ENCODE measurements around the gene SLC35A1. TPM values are rescaled to one million over a fixed set of nuclear protein-coding genes. Genes with fewer than 3 reads are reported as not detected.

The SLC35A1 gene
- total and polyA plus RNA-seq, 2 donors (not counting 1 experiment from before 2014, with no cell fraction given), result 9.1 to 15.6 TPM

DNA sequence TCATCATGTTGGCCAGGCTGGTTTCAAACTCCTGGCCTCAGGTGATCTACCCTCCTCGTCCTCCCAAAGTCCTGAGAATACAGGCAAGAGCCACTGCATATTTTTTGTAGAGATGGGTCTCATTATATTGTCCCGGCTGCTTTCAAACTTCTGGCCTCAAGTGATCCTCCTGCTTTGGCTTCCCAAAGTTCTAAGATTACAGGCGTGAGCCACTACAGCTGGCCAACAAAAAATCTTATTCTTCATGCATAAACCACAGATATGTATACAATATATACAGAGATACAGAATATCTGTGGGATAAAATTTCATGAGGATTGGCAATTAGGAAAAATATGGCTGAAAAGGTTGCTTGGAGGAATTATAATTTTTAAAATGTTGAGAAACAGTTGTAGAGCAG lies 49.9 kb downstream of the SLC35A1 start:
- Histone ChIP-seq H3K4me1 (ENCODE audit: control insufficient read depth in 2 of 2, insufficient read depth in 2 of 2, low read length in 2 of 2) (no peaks in the 10 kb centered on the region), H4K20me1 (ENCODE audit: control insufficient read depth, insufficient read depth, low read length, poor library complexity, severe bottlenecking) (no peaks in the 10 kb centered on the region), H3K9me3 (ENCODE audit: control extremely low read depth in 1 of 3, control insufficient read depth in 2 of 3, insufficient read depth in 1 of 3, low read length in 2 of 3) (no peaks in the 10 kb centered on the region), H3K36me3 (replicated peaks in 1 of 2; ENCODE audit: control extremely low read depth in 1 of 2, control insufficient read depth in 1 of 2, extremely low read depth in 1 of 2, insufficient read depth in 2 of 2, low read length in 1 of 2) (peaks cover 23 to 53% of the 10 kb centered on the region in 2 experiments), H3K4me3 (ENCODE audit: control extremely low read depth in 1 of 5, extremely low read depth in 1 of 5, insufficient read depth in 1 of 5, low read depth in 2 of 5, low read length in 4 of 5) (no peak overlapping the region), H3K27me3 (replicated peaks in 1 of 4; ENCODE audit: control extremely low read depth in 1 of 4, control insufficient read depth in 3 of 4, insufficient read depth in 4 of 4, low read length in 3 of 4) (no peaks in the 10 kb centered on the region), H3K4me2 (replicated peaks; ENCODE audit: low read depth, low read length, poor library complexity, severe bottlenecking) (no peak overlapping the region), H3K79me2 (ENCODE audit: control insufficient read depth, insufficient read depth, low read length) (no peaks in the 10 kb centered on the region), H3K27ac (ENCODE audit: low read length in 2 of 2) (no peak overlapping the region), H2AFZ (ENCODE audit: insufficient read depth, low read depth, low read length, poor library complexity, severe bottlenecking) (no peak overlapping the region), H3K9ac (ENCODE audit: low read length) (no peak overlapping the region)
- DNase-seq (no peak), ATAC-seq (ENCODE audit: low read depth) (no peak)
- Mint-ChIP-seq H3K9me3 (ENCODE audit: insufficient read depth) (no peaks in the 10 kb centered on the region), H3K27me3 (no peaks in the 10 kb centered on the region), H3K4me3 (no peak overlapping the region), H3K27ac (no peak overlapping the region), H3K4me1 (no peaks in the 10 kb centered on the region)
- WGBS (ENCODE audit: insufficient coverage), result no CpG with 5 or more reads among the region's 3 CpGs
- ChIA-PET POLR2A (no interaction called here), CTCF (no interaction called here)
- intact Hi-C loops (cut with micrococcal nuclease), result no loop called here
- TF ChIP-seq EZH2 (IDR thresholded peaks at IDR 0.05; ENCODE audit: borderline replicate concordance, insufficient read depth, low read depth, low read length, poor library complexity, severe bottlenecking), result no peak
- TF ChIP-seq, protein P1, sequence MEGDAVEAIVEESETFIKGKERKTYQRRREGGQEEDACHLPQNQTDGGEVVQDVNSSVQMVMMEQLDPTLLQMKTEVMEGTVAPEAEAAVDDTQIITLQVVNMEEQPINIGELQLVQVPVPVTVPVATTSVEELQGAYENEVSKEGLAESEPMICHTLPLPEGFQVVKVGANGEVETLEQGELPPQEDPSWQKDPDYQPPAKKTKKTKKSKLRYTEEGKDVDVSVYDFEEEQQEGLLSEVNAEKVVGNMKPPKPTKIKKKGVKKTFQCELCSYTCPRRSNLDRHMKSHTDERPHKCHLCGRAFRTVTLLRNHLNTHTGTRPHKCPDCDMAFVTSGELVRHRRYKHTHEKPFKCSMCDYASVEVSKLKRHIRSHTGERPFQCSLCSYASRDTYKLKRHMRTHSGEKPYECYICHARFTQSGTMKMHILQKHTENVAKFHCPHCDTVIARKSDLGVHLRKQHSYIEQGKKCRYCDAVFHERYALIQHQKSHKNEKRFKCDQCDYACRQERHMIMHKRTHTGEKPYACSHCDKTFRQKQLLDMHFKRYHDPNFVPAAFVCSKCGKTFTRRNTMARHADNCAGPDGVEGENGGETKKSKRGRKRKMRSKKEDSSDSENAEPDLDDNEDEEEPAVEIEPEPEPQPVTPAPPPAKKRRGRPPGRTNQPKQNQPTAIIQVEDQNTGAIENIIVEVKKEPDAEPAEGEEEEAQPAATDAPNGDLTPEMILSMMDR (IDR thresholded peaks at IDR 0.05), result no peak

DNA sequence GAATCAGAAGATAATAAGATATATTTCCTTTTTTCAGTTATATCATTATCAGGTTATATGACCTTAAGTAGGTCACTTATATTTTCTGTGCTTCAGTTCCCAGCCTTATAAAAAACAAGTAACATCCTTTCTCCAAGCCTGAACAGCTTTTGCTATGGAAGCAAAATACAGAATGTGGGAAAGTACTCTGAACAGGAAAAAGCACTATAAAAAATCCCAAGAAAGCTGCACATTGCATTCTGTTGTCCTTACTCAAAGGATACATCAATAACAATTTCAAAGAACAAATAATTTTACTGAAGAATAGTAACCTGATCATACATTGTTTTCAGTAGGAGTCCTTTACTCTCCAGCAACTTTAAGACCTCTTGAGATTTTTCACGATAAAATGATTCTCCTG lies 56.4 kb downstream of the SLC35A1 start:
- DNase-seq (no peak), ATAC-seq (ENCODE audit: low read depth) (no peak)
- WGBS (ENCODE audit: insufficient coverage), result 100% methylated on average over 1 of the region's 1 CpG
- POLR2A ChIA-PET, result no interaction called here
- Histone ChIP-seq H3K9ac (ENCODE audit: low read length) (no peak overlapping the region), H3K27ac (ENCODE audit: low read length in 2 of 2) (peak overlapping the region in 1 of 2 donors; percentile 31), H3K4me3 (ENCODE audit: control extremely low read depth in 1 of 5, extremely low read depth in 1 of 5, insufficient read depth in 1 of 5, low read depth in 2 of 5, low read length in 4 of 5) (no peak overlapping the region), H3K4me2 (replicated peaks; ENCODE audit: low read depth, low read length, poor library complexity, severe bottlenecking) (no peak overlapping the region), H4K20me1 (ENCODE audit: control insufficient read depth, insufficient read depth, low read length, poor library complexity, severe bottlenecking) (no peaks in the 10 kb centered on the region), H3K36me3 (replicated peaks in 1 of 2; ENCODE audit: control extremely low read depth in 1 of 2, control insufficient read depth in 1 of 2, extremely low read depth in 1 of 2, insufficient read depth in 2 of 2, low read length in 1 of 2) (peaks cover 13 to 28% of the 10 kb centered on the region in 2 experiments), H3K9me3 (ENCODE audit: control extremely low read depth in 1 of 3, control insufficient read depth in 2 of 3, insufficient read depth in 1 of 3, low read length in 2 of 3) (no peaks in the 10 kb centered on the region), H3K27me3 (replicated peaks in 1 of 4; ENCODE audit: control extremely low read depth in 1 of 4, control insufficient read depth in 3 of 4, insufficient read depth in 4 of 4, low read length in 3 of 4) (no peaks in the 10 kb centered on the region), H2AFZ (ENCODE audit: insufficient read depth, low read depth, low read length, poor library complexity, severe bottlenecking) (no peak overlapping the region), H3K4me1 (ENCODE audit: control insufficient read depth in 2 of 2, insufficient read depth in 2 of 2, low read length in 2 of 2) (no peaks in the 10 kb centered on the region), H3K79me2 (ENCODE audit: control insufficient read depth, insufficient read depth, low read length) (no peaks in the 10 kb centered on the region)
- Mint-ChIP-seq H3K9me3 (ENCODE audit: insufficient read depth) (no peaks in the 10 kb centered on the region), H3K4me3 (no peak overlapping the region), H3K27ac (no peak overlapping the region), H3K4me1 (no peaks in the 10 kb centered on the region), H3K27me3 (no peaks in the 10 kb centered on the region)
- TF ChIP-seq EZH2 (IDR thresholded peaks at IDR 0.05; ENCODE audit: borderline replicate concordance, insufficient read depth, low read depth, low read length, poor library complexity, severe bottlenecking), result no peak
- TF ChIP-seq, protein P1 (IDR thresholded peaks at IDR 0.05), result no peak
- intact Hi-C loops (cut with micrococcal nuclease), result no loop called here
- CTCF ChIA-PET, result no interaction called here
